Mucosa of stomach (tissue), 1 donor: ENCODE results near the gene TVP23A.
"Not testable (repeated sequence)": the region's sequence is repeated elsewhere in the genome, so short reads cannot be mapped to it uniquely, and the experiment has no call there.

Experiments
- H3K27me3 ChIP-seq: one replicate; pipeline ENCODE4 v1.7.0; 2013; ENCODE audit warnings: mild to moderate bottlenecking, low read length; ENCODE audit not compliant: control insufficient read depth, insufficient read depth
- H3K36me3 ChIP-seq: one replicate; pipeline ENCODE4 v1.7.0; 2013; ENCODE audit warnings: low read length; ENCODE audit not compliant: control insufficient read depth, insufficient read depth
- H3K4me1 ChIP-seq: one replicate; pipeline ENCODE4 v1.7.0; 2013; ENCODE audit warnings: mild to moderate bottlenecking, low read length; ENCODE audit not compliant: control insufficient read depth, insufficient read depth
- H3K4me3 ChIP-seq: one replicate; pipeline ENCODE4 v1.7.0; 2013; ENCODE audit warnings: low read length
- H3K9ac ChIP-seq: one replicate; pipeline ENCODE4 v1.7.0; 2013; ENCODE audit warnings: mild to moderate bottlenecking, low read length, moderate library complexity
- H3K9me3 ChIP-seq: one replicate; pipeline ENCODE4 v1.7.0; 2013; ENCODE audit warnings: mild to moderate bottlenecking, low read length, moderate library complexity; ENCODE audit not compliant: control insufficient read depth
- donor health status: Pancreatic carcinoma.

TVP23A gene

GRCh38 chr16:10779908-10780307 lies 38.7 kb downstream of the TVP23A start:
- H3K9ac ChIP-seq, H3K27me3 ChIP-seq, H3K9me3 ChIP-seq, H3K4me3 ChIP-seq, H3K4me1 ChIP-seq, H3K36me3 ChIP-seq: not testable (repeated sequence)

GRCh38 chr16:10777356-10777755 lies 41.2 kb downstream of the TVP23A start:
- H3K4me1 ChIP-seq = peaks cover 4% of the 10 kb centered on the region
- H3K27me3 ChIP-seq = no peaks in the 10 kb centered on the region
- no peak overlapping the region for H3K9ac ChIP-seq
- H3K9me3 ChIP-seq = no peaks in the 10 kb centered on the region
- H3K36me3 ChIP-seq = no peaks in the 10 kb centered on the region
- H3K4me3 ChIP-seq = no peak overlapping the region

- not testable (repeated sequence) for H3K9me3 ChIP-seq, H3K36me3 ChIP-seq, H3K4me1 ChIP-seq, H3K4me3 ChIP-seq, H3K27me3 ChIP-seq, H3K9ac ChIP-seq
Measured at GRCh38 chr16:10776923-10777322, 41.7 kb downstream of the TVP23A start.

GRCh38 chr16:10776280-10776679 lies 42.3 kb downstream of the TVP23A start:
- no peak overlapping the region for H3K9ac ChIP-seq
- H3K36me3 ChIP-seq = no peaks in the 10 kb centered on the region

GRCh38 chr16:10770907-10771306 lies 47.7 kb downstream of the TVP23A start:
- Histone ChIP-seq H3K4me3 (no peak overlapping the region), H3K9ac (no peak overlapping the region), H3K4me1 (peaks cover 4% of the 10 kb centered on the region), H3K27me3 (no peaks in the 10 kb centered on the region), H3K9me3 (no peaks in the 10 kb centered on the region), H3K36me3 (no peaks in the 10 kb centered on the region)

More at GRCh38 chr16:10776280-10776679, 42.3 kb downstream of the TVP23A start:
- H3K4me1 ChIP-seq = peaks cover 4% of the 10 kb centered on the region
- H3K4me3 ChIP-seq = no peak overlapping the region
- H3K27me3 ChIP-seq = no peaks in the 10 kb centered on the region
- no peaks in the 10 kb centered on the region for H3K9me3 ChIP-seq

GRCh38 chr16:10769381-10769780 lies 49.2 kb downstream of the TVP23A start:
- Histone ChIP-seq H3K4me3 (no peak overlapping the region), H3K36me3 (no peaks in the 10 kb centered on the region), H3K9ac (no peak overlapping the region), H3K4me1 (peaks cover 4% of the 10 kb centered on the region), H3K27me3 (no peaks in the 10 kb centered on the region), H3K9me3 (no peaks in the 10 kb centered on the region)

GRCh38 chr16:10767127-10767526 lies 51.5 kb downstream of the TVP23A start:
- no peaks in the 10 kb centered on the region for H3K36me3 ChIP-seq
- no peaks in the 10 kb centered on the region for H3K9me3 ChIP-seq
- H3K27me3 ChIP-seq = no peaks in the 10 kb centered on the region
- H3K9ac ChIP-seq = no peak overlapping the region
- H3K4me1 ChIP-seq = no peaks in the 10 kb centered on the region
- H3K4me3 ChIP-seq = no peak overlapping the region

- Histone ChIP-seq H3K9ac (no peak overlapping the region), H3K36me3 (no peaks in the 10 kb centered on the region), H3K27me3 (no peaks in the 10 kb centered on the region)
Measured at GRCh38 chr16:10765772-10766171, 52.8 kb downstream of the TVP23A start.

GRCh38 chr16:10763456-10763855 lies 55.1 kb downstream of the TVP23A start:
- Histone ChIP-seq H3K27me3 (no peaks in the 10 kb centered on the region), H3K9me3 (no peaks in the 10 kb centered on the region), H3K4me1 (no peaks in the 10 kb centered on the region), H3K9ac (no peak overlapping the region), H3K4me3 (no peak overlapping the region), H3K36me3 (peaks cover 3% of the 10 kb centered on the region)

More at GRCh38 chr16:10765772-10766171, 52.8 kb downstream of the TVP23A start:
- H3K4me3 ChIP-seq = no peak overlapping the region
- no peaks in the 10 kb centered on the region for H3K9me3 ChIP-seq
- H3K4me1 ChIP-seq = no peaks in the 10 kb centered on the region

- no peaks in the 10 kb centered on the region for H3K27me3 ChIP-seq
- H3K9ac ChIP-seq = no peak overlapping the region
- peaks cover 3% of the 10 kb centered on the region for H3K36me3 ChIP-seq
- H3K4me3 ChIP-seq = no peak overlapping the region
- H3K4me1 ChIP-seq = no peaks in the 10 kb centered on the region
- H3K9me3 ChIP-seq = no peaks in the 10 kb centered on the region
Measured at GRCh38 chr16:10762336-10763016, 56.1 kb downstream of the TVP23A start.

GRCh38 chr16:10761373-10761772 lies 57.2 kb downstream of the TVP23A start:
- H3K36me3 ChIP-seq = peaks cover 3% of the 10 kb centered on the region

GRCh38 chr16:10760858-10761257 lies 57.7 kb downstream of the TVP23A start:
- Histone ChIP-seq H3K4me1 (no peaks in the 10 kb centered on the region), H3K27me3 (no peaks in the 10 kb centered on the region), H3K9ac (no peak overlapping the region), H3K4me3 (no peak overlapping the region), H3K9me3 (no peaks in the 10 kb centered on the region), H3K36me3 (peaks cover 3% of the 10 kb centered on the region)

More at GRCh38 chr16:10761373-10761772, 57.2 kb downstream of the TVP23A start:
- no peaks in the 10 kb centered on the region for H3K4me1 ChIP-seq
- no peaks in the 10 kb centered on the region for H3K9me3 ChIP-seq
- H3K27me3 ChIP-seq = no peaks in the 10 kb centered on the region
- H3K4me3 ChIP-seq = no peak overlapping the region
- no peak overlapping the region for H3K9ac ChIP-seq

GRCh38 chr16:10756574-10756973 lies 62.0 kb downstream of the TVP23A start:
- peaks cover 3% of the 10 kb centered on the region for H3K36me3 ChIP-seq
- H3K27me3 ChIP-seq = no peaks in the 10 kb centered on the region
- H3K4me1 ChIP-seq = no peaks in the 10 kb centered on the region
- H3K4me3 ChIP-seq = no peak overlapping the region
- H3K9ac ChIP-seq = no peak overlapping the region
- H3K9me3 ChIP-seq = no peaks in the 10 kb centered on the region
